ENCODE results near the gene TLR1. TPM values are rescaled to one million over a fixed set of nuclear protein-coding genes. Genes with fewer than 3 reads are reported as not detected.

Gene TLR1
- polyA plus RNA-seq, 1 donor from 2014 or later = not detected

DNA sequence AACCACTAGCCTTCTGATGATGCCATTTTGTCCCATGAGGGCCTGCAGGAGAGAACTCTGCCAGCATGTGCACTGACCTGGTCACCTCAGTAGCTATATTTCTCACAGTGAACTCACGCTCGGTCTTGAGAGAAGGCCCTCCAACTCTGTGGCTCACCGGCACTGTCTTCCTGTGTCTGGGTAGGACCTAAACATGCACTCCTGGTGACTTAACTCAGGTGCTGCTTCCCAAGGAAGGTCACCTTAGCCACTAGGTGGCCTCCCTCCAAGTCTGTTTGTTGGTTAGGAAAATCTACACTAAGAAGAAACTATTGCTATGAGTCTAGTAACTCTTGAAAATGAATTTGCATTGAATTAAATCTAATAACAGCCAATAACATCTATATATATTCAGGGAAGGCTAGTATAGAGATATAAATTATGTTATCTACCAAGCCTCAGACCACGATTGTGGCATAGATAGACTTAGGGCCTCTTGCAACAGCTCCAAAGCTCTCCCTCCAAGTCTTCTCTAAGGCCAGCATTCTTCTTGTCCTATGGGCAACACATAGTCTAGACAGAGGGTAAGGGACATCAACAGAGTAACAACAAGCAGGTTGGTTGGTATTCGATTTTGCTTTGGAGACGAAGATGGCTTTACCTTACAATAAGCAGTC lies 46.5 kb downstream of the TLR1 start:
- Histone ChIP-seq H2AFZ (ENCODE audit: low read depth, low read length) (no peak overlapping the region), H3K9ac (ENCODE audit: low read length) (no peak overlapping the region), H3K4me3 (ENCODE audit: low read length) (no peak overlapping the region), H3K9me3 (ENCODE audit: low read length) (no peaks in the 10 kb centered on the region), H3K27me3 (ENCODE audit: insufficient read depth, low read depth, low read length) (no peaks in the 10 kb centered on the region), H3K9me2 (ENCODE audit: insufficient read depth, low read length) (no peaks in the 10 kb centered on the region), H3K4me2 (ENCODE audit: low read length) (no peak overlapping the region), H3K36me3 (ENCODE audit: insufficient read depth, low read length) (no peaks in the 10 kb centered on the region), H3K27ac (ENCODE audit: low read length) (no peak overlapping the region), H3K79me2 (replicated peaks; ENCODE audit: insufficient read depth, low read length) (no peaks in the 10 kb centered on the region), H4K20me1 (ENCODE audit: insufficient read depth) (no peaks in the 10 kb centered on the region), H3F3A (ENCODE audit: insufficient read depth, low read length, poor library complexity, severe bottlenecking) (no peaks in the 10 kb centered on the region)
- TF ChIP-seq, protein P1, sequence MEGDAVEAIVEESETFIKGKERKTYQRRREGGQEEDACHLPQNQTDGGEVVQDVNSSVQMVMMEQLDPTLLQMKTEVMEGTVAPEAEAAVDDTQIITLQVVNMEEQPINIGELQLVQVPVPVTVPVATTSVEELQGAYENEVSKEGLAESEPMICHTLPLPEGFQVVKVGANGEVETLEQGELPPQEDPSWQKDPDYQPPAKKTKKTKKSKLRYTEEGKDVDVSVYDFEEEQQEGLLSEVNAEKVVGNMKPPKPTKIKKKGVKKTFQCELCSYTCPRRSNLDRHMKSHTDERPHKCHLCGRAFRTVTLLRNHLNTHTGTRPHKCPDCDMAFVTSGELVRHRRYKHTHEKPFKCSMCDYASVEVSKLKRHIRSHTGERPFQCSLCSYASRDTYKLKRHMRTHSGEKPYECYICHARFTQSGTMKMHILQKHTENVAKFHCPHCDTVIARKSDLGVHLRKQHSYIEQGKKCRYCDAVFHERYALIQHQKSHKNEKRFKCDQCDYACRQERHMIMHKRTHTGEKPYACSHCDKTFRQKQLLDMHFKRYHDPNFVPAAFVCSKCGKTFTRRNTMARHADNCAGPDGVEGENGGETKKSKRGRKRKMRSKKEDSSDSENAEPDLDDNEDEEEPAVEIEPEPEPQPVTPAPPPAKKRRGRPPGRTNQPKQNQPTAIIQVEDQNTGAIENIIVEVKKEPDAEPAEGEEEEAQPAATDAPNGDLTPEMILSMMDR (IDR thresholded peaks at IDR 0.05; ENCODE audit: poor library complexity, severe bottlenecking) = no peak
- TF ChIP-seq REST (IDR thresholded peaks at IDR 0.05; ENCODE audit: borderline replicate concordance) = no peak

- Histone ChIP-seq H3F3A (ENCODE audit: insufficient read depth, low read length, poor library complexity, severe bottlenecking) (no peaks in the 10 kb centered on the region), H3K9me2 (ENCODE audit: insufficient read depth, low read length) (no peaks in the 10 kb centered on the region), H2AFZ (ENCODE audit: low read depth, low read length) (no peak overlapping the region), H3K9me3 (ENCODE audit: low read length) (no peaks in the 10 kb centered on the region), H3K4me3 (ENCODE audit: low read length) (no peak overlapping the region), H3K27me3 (ENCODE audit: insufficient read depth, low read depth, low read length) (no peaks in the 10 kb centered on the region), H4K20me1 (ENCODE audit: insufficient read depth) (no peaks in the 10 kb centered on the region), H3K36me3 (ENCODE audit: insufficient read depth, low read length) (no peaks in the 10 kb centered on the region), H3K9ac (ENCODE audit: low read length) (no peak overlapping the region), H3K27ac (ENCODE audit: low read length) (no peak overlapping the region), H3K4me2 (ENCODE audit: low read length) (no peak overlapping the region), H3K79me2 (replicated peaks; ENCODE audit: insufficient read depth, low read length) (no peaks in the 10 kb centered on the region)
- TF ChIP-seq EZH2 (IDR thresholded peaks at IDR 0.05; ENCODE audit: borderline replicate concordance, insufficient read depth, low read length, poor library complexity, severe bottlenecking) (no peak), RAD21 (conservative IDR thresholded peaks at IDR 0.05) (no peak), SMC3 (conservative IDR thresholded peaks at IDR 0.05; ENCODE audit: poor library complexity) (no peak), MXI1 (conservative IDR thresholded peaks at IDR 0.05; ENCODE audit: poor library complexity, severe bottlenecking) (no peak), POLR2AphosphoS5 (IDR thresholded peaks at IDR 0.05) (no peak), REST (IDR thresholded peaks at IDR 0.05; ENCODE audit: borderline replicate concordance) (no peak), TAF1 (IDR thresholded peaks at IDR 0.05; ENCODE audit: low read depth) (no peak), EP300 (conservative IDR thresholded peaks at IDR 0.05; ENCODE audit: poor library complexity, severe bottlenecking) (no peak)
- TF ChIP-seq, protein P1 (IDR thresholded peaks at IDR 0.05; ENCODE audit: poor library complexity, severe bottlenecking) = no peak
Measured at GRCh38 chr4:38752941-38753806, 51.4 kb downstream of the TLR1 start.

Measured in neural cell (in vitro differentiated cells).